HG02943 (cell line): ENCODE data around the gene DIAPH3.
A peak's percentile ranks its signal among the peaks of the same experiment; 100 is the strongest.

ENCODE experiments used
- ATAC-seq: cut with Tn5 transposase; IDR thresholded peaks from one replicate; pipeline ENCODE4 v1.9.1; 2021; ENCODE audit warnings: mild to moderate bottlenecking, low read depth, moderate library complexity; ENCODE audit not compliant: unreplicated experiment

DIAPH3 gene

DNA sequence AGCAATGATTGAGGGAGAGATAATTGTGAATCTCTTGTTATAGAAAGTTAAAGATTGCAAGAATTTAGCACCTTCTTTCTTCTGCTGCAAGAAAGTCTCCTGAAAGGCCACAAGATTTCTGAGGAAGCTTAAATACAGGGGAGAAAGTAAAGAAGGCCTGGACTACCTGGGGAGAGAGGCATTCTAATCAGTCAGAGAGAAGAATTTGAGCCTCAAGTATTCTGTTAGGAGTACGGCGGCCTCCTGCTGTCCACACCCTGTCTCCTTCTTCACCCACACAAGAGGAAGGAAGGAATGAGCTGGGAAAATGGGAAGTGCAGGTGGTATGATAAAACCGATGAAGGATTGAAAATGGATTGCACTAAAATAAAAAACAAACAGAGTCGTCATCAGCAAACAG lies 474.7 kb downstream of the DIAPH3 start:
- no peak for ATAC-seq

DNA sequence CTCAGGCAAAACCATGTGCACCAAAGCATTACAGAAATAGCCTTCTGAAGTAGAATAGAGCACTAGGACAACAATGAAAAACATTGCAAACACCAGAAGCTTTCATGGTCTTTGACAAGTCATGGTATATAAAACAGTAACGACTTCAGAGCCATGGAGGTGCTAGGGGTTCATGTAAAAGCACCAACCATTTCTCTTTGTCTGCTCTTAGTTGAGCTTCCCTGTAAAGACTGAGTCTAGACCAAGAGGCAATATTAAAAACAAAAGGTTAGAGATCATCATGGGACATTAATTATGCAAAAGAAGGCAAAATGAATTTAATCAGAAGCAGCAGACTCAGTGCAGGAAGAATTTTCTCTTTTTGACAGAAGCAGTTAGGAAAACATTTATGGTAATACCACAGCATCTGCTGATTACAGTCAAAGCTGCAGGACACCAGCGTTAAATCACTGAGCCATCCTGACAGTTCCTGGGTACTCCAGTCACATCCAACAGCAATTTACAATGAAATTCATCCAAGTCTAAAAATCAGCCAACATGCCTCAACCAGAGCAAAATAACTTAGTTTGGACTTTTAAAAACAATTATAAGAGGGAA lies 476.8 kb downstream of the DIAPH3 start:
- ATAC-seq, result no peak

DNA sequence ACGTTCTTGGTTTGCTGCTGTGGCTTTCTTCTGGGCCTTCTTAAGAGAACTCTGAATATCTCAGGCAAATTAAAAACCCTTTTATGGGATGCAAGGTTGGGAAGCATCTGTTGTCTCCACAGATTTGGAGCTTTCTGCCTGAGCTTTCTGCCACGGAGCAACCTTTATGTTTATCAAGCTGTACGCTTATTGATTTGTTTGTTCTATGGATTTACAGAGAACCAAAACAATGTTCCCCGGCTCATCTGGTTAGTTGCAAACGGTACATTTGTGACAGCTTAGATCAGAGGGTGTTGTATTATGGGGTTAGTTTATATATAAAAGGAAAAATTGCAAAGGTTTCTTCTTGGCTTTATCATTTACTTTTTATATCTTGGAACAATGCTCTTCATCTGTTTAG lies 479.6 kb downstream of the DIAPH3 start:
- no peak for ATAC-seq

DNA sequence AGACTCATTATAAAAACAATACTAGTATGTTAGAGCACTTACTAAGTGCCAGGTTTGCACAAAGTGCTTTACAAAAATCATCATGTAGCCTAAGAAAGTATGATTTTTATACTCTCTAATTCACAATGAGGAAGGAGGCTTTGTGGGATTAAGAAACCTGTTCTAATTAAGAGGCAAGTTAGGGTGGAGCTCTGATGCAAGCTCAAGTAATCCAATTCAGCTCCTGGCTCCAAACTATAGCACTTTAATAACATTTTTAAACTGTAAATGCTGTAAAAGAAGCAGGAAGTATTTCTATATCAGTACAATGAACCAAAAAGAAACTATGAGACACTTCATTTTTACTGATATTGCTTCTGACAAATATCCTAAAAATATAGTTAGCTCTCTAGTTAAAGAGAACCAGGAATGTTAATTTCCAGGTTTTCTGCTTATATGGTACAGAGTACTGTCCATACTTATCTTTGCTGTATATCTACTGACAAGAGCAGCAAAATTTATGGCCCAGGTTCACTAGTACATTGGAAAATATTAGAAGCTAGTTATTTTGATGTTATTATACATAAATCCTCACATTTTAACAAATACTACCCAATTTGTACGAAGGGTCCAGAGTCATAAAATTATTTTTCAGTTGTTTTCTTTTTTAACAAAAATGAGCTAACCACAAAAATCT lies 482.0 kb downstream of the DIAPH3 start:
- ATAC-seq, result no peak

DNA sequence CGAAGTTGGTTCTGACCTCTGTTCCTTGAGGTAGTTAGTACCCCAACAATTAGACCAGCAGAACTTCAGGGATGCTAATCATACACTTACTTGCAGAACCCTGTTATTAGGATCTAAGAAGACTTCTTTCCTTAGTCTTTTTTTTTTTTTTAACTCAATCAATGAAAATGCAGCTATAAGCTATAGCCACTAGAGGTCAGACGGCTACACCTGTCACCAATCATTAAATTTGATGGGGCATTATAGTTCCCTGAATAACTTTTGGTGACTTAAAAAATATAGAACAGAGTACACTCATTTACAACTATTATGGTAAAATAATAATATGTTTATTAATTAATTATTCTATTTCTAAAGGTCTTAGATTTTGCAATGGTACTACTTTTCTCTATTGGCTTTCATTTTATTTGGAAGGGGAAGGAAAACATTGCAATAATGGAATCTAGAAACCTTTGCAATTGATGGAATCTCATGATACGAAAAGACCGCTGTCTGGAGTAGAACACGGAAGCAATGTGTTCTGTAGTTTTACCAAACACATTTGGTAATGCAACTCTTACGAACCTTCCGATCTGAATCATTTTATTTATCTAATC lies 483.2 kb downstream of the DIAPH3 start:
- no peak for ATAC-seq

DNA sequence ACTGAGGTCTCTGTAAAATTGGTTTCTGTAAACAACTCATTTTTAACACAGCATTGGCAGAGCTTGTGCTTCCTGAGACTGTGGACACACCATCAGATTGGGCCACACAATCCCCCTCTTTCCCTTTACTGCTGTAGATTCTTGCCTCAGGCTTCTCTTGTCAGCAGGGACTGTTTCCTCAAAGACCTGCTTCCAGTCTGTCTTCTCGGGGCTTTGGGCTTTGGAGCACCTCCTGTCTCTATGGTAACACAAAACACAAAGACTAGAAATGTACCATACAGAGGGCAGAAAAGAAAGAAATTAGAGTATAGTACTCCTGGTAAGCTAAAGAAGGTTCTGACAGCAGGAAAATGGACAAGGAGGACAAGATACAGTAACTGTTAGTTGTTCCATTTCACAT lies 484.5 kb downstream of the DIAPH3 start:
- no peak for ATAC-seq

DNA sequence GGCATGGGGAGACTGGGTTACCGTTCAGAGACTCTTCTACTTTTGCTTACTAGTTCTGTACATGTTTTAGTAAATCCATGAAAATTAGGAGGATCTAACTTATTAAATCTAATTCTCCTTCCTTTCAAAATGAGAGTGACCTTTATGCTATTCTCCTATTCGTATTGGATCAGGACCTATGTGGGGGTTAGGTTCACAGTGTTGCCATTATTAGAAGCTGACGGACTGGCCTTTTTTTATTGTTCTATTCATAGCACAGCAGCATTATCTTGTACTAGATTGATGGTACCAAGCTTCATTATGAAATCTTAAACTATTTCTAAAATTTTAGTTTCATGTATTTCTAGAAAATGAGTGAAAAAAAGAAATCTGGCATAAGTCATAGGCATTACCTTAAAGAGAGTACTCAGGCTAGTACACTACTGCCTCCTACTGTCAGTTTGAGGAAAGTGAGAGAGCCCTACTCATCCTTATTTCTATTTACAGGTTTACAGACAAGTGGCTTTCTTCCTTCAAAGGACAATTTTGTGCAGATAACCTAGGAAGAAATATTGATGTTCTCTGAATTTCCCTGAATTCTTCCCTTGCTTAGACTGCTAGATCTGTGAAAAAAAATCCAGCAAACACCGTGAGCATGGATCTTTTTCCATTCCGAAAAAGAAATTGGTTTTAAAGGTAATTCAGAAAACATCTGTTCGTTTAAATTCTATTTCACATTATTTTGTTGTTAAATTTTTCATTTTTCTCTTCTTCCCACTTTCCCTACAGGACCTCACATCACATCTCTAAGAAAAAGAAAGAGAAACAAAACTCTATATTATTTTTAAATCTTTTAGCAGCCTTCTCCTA lies 485.5 kb downstream of the DIAPH3 start:
- ATAC-seq, result peak; percentile 59

DNA sequence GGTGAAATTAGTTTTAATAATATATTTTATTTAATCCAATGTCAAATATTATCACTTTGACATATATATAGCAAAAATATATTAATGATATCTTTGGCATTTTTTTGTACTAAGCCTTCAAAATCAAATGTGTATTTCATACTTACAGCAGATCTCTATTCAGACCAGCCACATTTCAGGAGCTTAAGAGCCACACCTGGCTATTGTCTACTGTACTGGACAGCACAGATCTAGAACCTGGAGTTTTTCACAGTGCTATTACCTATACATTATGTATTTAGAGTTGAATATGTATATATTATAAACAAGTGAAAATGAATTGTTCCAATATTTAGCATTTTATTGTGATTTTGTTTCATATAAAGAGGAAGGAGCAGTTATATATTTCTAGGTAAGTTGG lies 486.3 kb downstream of the DIAPH3 start:
- ATAC-seq, result no peak

DNA sequence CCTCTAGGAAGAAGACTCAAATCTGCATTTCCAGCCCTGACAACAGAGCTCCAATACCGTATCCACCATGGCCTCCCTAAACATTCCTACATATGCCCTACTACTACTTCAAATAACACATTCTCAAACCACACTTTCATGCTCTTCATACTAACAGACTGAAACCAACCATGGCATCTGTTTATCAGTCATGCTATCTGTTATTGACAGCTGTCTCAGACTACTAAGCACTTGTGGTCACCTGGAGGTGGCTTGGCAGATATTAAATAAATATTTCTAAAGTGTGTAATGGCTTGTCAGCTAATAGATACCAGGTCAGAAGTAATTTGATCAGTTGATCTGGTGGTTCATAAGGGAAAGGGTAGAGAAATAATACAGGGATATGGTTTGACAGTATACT lies 489.1 kb downstream of the DIAPH3 start:
- peak; percentile 57 for ATAC-seq

DNA sequence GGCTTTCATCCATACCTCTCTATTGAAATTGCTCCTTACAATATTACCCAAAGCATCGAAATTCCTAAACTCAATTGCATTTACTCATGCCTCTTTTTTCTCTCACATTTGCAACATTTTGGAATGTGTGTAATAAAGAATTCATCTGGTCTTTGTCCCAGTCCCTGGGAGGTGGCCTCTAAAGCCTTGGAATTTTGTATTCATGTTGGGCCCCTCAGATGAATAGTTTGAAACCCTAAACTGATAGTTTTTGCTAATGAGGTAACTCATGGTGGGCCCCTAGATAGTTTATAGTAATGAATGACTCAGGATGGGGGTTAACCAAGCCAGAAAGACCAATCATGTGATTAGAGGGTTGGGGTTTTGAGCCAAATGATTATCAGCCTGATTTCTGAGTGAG lies 490.4 kb downstream of the DIAPH3 start:
- no peak for ATAC-seq

DNA sequence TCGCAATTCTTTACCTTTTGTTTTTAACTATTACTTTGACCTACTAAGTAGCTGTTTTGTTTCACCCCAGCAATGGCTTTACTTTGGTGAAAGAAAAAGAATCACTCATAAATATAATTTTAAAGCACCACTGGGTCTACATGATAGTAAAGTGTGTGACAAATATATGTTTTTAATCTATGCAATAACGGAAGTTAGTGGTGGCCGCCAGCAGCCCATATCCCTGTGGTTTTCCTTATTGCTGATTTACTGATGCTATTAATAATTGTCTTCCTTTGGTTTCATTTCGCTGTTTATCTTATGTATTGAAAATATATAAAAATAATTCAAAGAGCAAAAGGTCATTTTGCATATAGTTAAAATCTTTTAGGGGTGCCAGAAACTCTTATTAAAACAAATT lies 491.3 kb downstream of the DIAPH3 start:
- no peak for ATAC-seq

DNA sequence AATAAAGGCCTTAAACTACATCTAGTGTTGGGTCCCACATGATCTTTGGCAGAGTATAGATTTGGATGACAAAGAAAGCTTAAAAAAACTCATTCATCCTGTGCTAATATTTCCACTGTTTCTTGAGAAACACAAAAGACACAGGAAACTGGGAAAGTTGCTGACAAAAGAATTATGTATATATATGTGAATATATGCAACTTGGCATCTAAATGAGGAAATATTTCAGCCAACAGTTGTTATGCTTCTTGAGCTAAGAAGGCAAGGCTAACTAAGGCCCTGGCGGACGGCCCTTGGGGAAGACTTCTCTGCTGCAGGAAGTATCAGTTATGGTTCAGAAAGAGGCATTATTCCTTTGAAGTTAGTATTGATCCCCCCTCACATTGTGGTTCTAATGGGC lies 491.8 kb downstream of the DIAPH3 start:
- ATAC-seq, result no peak

DNA sequence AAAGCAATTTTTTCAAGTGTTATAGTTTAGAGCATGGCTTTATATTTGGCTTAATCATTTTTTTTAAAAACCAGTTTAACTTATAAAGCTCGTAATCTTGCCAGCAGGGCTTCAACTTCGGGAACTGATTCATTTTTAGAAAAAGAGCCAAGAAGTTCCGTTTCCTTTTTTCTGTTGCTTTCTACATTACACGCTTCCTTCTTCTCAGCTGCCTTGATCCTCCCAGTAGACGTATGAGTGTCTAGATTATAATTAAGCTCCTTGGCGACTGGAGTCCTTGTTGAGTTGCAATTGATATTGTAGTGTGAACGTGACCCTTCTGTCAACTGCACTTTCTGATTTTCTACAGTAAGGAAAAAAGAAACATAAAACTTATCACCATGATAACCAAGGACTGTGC lies 497.2 kb downstream of the DIAPH3 start:
- no peak for ATAC-seq

DNA sequence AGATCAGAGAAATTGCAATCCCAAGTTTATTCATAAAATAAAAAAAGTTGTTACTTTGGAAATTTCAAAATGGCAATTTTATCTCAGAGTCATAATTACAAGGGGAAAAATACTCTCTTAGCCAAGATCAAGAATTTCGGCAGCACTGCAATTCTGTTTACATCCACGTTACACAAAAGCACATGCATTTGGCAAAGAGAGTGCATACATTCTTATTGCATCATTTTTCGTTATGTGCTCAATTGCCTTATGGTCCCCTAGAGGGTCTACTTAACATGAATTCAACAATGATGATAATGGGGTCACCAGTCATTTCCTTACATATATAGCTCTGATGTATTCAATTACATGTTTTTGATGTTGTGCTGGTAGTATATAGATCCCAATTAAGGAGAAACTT lies 498.0 kb downstream of the DIAPH3 start:
- ATAC-seq, result no peak

DNA sequence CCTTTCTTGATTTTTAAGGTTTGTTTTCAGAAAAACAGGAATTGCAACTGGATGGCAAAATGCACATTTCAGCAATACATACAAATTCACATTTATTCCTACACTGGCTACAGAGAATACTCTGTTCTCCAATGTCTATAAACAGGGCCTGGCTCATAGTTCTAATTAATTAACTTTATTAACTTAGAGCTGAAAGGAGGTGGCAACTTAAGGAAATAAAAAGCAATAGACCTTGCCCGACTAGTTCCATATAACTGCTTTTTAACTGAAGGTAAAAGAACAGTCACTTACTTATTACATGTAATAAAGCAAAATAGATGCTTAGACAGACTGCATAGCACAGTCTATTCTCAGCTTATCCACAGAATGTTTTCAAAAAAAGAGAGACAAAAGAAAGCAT lies 498.5 kb downstream of the DIAPH3 start:
- no peak for ATAC-seq

DNA sequence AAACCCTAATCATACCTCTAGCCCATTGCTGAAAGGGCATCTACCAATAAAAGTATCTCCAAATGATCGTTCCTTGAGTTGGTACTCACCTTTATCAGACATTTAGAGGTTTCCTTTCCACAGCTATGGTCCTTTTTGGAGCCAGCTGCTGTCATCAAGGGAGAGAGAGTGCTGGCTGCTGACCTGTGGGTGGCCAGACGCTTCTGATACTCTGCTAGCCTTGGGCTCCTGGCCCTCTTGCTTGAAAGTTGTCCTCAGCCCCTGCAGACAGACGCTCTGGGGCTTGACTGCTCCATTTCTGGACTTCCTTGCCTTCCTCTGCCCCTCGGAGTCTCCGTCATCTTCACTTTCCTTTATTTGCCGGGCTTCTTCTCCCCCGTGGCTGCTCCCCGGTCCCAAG lies 499.1 kb downstream of the DIAPH3 start:
- ATAC-seq, result no peak

DNA sequence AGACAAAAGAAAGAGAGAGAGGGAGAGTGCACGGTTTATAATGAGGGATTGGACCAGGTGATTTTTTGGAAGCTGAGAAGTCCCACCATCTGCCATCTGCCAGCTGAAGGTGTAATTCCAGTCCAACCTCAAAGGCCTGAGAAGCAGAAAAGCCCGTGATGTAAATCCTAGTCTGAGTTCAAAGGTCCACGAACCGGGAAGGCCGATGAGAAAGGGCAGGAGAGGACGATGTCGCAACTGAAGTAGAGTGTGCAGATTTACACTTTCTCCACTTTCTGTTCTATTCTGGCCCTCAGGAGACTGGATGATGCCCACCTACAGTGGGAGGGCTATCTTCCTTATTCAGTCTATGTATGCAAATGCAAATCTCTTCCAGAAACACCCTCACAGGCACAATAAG lies 500.0 kb downstream of the DIAPH3 start:
- no peak for ATAC-seq

DNA sequence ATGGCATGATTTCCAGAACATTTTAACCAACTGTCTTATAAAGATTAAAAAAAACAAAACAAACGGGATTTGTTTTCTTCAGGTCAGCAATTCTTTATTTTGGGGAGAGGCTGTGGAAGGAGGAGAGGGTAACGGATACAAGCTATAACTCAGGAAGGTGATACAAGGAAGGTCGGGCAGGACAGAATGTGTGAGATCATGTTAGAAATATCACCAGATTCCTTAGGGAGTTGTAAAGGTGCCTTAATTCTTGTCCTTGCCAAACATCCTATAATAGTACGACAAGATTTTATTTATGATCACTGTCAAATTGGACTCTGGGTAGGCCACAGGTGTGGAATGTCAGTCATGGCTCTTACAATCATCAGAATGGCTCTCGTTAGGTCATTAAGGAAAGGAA lies 503.1 kb downstream of the DIAPH3 start:
- no peak for ATAC-seq

DNA sequence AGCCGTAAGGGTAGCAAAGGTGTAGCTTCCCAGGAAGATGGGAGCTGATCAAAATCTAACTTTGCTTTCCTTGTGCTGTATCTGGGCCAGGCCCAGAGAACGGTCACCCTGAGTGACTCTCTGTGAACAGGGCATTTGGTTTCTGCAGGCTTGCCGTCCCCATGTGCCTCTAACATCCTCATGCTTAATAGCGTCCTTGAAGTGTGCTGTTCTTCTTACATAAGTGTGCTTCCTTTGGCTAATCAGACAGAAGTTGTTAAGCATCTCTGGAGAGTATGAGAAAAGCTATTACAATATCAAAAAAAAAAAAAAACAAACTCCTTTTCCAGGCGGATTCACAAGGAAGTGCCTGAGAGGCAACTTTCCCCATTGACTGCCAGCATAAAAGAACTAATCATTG lies 503.7 kb downstream of the DIAPH3 start:
- no peak for ATAC-seq

DNA sequence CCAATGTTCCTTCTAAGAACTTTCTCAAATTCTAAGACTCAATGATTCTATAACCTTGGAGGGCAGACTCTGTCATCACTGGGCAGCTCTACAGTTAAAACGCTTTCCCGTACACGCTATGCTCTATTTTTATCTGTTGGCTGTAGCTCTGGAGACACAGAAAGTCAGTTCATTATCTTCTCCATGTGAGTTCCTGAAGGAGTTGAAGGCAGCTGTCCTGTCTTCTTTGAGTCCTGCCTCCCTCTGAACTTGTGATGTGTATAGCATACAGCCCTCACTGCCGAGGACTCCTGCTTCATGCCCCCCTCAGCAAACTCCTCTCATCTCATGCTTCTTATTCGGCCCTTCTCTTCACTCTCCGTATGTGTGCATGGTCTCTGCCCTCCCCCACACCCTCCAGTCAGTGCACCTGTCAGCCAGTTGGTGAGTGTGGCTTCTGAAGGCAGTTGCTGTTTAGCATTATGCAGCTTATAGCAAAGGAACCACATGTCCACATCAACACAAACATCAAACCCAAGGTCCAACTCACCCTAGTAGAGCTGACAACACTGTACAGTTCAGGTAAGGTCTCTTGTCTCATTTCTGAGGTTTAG lies 504.9 kb downstream of the DIAPH3 start:
- no peak for ATAC-seq
